ENCODE data around the gene LACTBL1.

Gene LACTBL1

GRCh38 chr1:22918644-22919043, 54.0 kb downstream of the LACTBL1 start:
- no peak for DNase-seq
- in situ Hi-C loops (cut with HindIII; ENCODE audit: low pct_ligation_motif_present, low pct_unique_long_range_greater_than_20kb, low sequenced_read_pairs), result no loop called here

GRCh38 chr1:22917989-22918388, 54.7 kb downstream of the LACTBL1 start:
- in situ Hi-C loops (cut with HindIII; ENCODE audit: low pct_ligation_motif_present, low pct_unique_long_range_greater_than_20kb, low sequenced_read_pairs), result no loop called here
- no peak for DNase-seq

- in situ Hi-C loops (cut with HindIII; ENCODE audit: low pct_ligation_motif_present, low pct_unique_long_range_greater_than_20kb, low sequenced_read_pairs), result no loop called here
- no peak for DNase-seq
Measured at GRCh38 chr1:22916471-22916820, 56.2 kb downstream of the LACTBL1 start.

- in situ Hi-C loops (cut with HindIII; ENCODE audit: low pct_ligation_motif_present, low pct_unique_long_range_greater_than_20kb, low sequenced_read_pairs), result no loop called here
- no peak for DNase-seq
Measured at GRCh38 chr1:22915816-22916470, 56.7 kb downstream of the LACTBL1 start.

- in situ Hi-C loops (cut with HindIII; ENCODE audit: low pct_ligation_motif_present, low pct_unique_long_range_greater_than_20kb, low sequenced_read_pairs), result no loop called here
- no peak for DNase-seq
Measured at GRCh38 chr1:22915231-22915630, 57.4 kb downstream of the LACTBL1 start.

GRCh38 chr1:22914633-22915217, 57.9 kb downstream of the LACTBL1 start:
- in situ Hi-C loops (cut with HindIII; ENCODE audit: low pct_ligation_motif_present, low pct_unique_long_range_greater_than_20kb, low sequenced_read_pairs), result no loop called here
- DNase-seq, result no peak

- in situ Hi-C loops (cut with HindIII; ENCODE audit: low pct_ligation_motif_present, low pct_unique_long_range_greater_than_20kb, low sequenced_read_pairs), result no loop called here
Measured at GRCh38 chr1:22914156-22914555, 58.5 kb downstream of the LACTBL1 start.

GRCh38 chr1:22913421-22914141, 59.1 kb downstream of the LACTBL1 start:
- no peak for DNase-seq

More at GRCh38 chr1:22914156-22914555, 58.5 kb downstream of the LACTBL1 start:
- no peak for DNase-seq

GRCh38 chr1:22912311-22912710, 60.4 kb downstream of the LACTBL1 start:
- DNase-seq, result no peak
- in situ Hi-C loops (cut with HindIII; ENCODE audit: low pct_ligation_motif_present, low pct_unique_long_range_greater_than_20kb, low sequenced_read_pairs), result no loop called here

More at GRCh38 chr1:22913421-22914141, 59.1 kb downstream of the LACTBL1 start:
- in situ Hi-C loops (cut with HindIII; ENCODE audit: low pct_ligation_motif_present, low pct_unique_long_range_greater_than_20kb, low sequenced_read_pairs), result no loop called here

- in situ Hi-C loops (cut with HindIII; ENCODE audit: low pct_ligation_motif_present, low pct_unique_long_range_greater_than_20kb, low sequenced_read_pairs), result no loop called here
- DNase-seq, result no peak
Measured at GRCh38 chr1:22910986-22911651, 61.5 kb downstream of the LACTBL1 start.

GRCh38 chr1:22910286-22910685, 62.4 kb downstream of the LACTBL1 start:
- in situ Hi-C loops (cut with HindIII; ENCODE audit: low pct_ligation_motif_present, low pct_unique_long_range_greater_than_20kb, low sequenced_read_pairs), result no loop called here
- no peak for DNase-seq

- in situ Hi-C loops (cut with HindIII; ENCODE audit: low pct_ligation_motif_present, low pct_unique_long_range_greater_than_20kb, low sequenced_read_pairs), result no loop called here
- DNase-seq, result no peak
Measured at GRCh38 chr1:22908880-22909426, 63.7 kb downstream of the LACTBL1 start.

- no peak for DNase-seq
- in situ Hi-C loops (cut with HindIII; ENCODE audit: low pct_ligation_motif_present, low pct_unique_long_range_greater_than_20kb, low sequenced_read_pairs), result no loop called here
Measured at GRCh38 chr1:22907528-22907927, 65.1 kb downstream of the LACTBL1 start.

- no peak for DNase-seq
- in situ Hi-C loops (cut with HindIII; ENCODE audit: low pct_ligation_motif_present, low pct_unique_long_range_greater_than_20kb, low sequenced_read_pairs), result no loop called here
Measured at GRCh38 chr1:22906968-22907367, 65.7 kb downstream of the LACTBL1 start.

GRCh38 chr1:22903113-22903512, 69.6 kb downstream of the LACTBL1 start:
- no peak for DNase-seq
- in situ Hi-C loops (cut with HindIII; ENCODE audit: low pct_ligation_motif_present, low pct_unique_long_range_greater_than_20kb, low sequenced_read_pairs), result no loop called here
